HFFc6 (cell line): ENCODE measurements around the gene GAL. TPM values are rescaled to one million over a fixed set of nuclear protein-coding genes. Genes with fewer than 3 reads are reported as not detected.

Experiments used
- DNase-seq: peaks from one replicate; pipeline ENCODE4 v3.0.0-alpha.2; 2018
- H3K27ac Mint-ChIP-seq: 2 replicates; pipeline ENCODE4 v1.8.0; 2020; ENCODE audit warnings: mild to moderate bottlenecking, mixed read lengths
- H3K27me3 Mint-ChIP-seq: 2 replicates; pipeline ENCODE4 v1.8.0; 2021; ENCODE audit warnings: mild to moderate bottlenecking, moderate library complexity, mixed read lengths; ENCODE audit not compliant: insufficient read depth
- H3K36me3 Mint-ChIP-seq: 2 replicates; pipeline ENCODE4 v1.8.0; 2021; ENCODE audit warnings: low read depth, mixed read lengths
- H3K4me1 Mint-ChIP-seq: 2 replicates; pipeline ENCODE4 v1.8.0; 2020; ENCODE audit warnings: low read depth, mixed read lengths
- H3K4me3 Mint-ChIP-seq: 2 replicates; pipeline ENCODE4 v1.8.0; 2020; ENCODE audit warnings: mild to moderate bottlenecking, moderate library complexity, mixed read lengths
- H3K9me3 Mint-ChIP-seq: 2 replicates; pipeline ENCODE4 v1.8.0; 2020; ENCODE audit warnings: mild to moderate bottlenecking, mixed read lengths
- CTCF ChIP-seq: fragments of 200-600 bp; sonication (generic); IDR thresholded peaks from 2 replicates; pipeline ENCODE4 v1.5.0; 2021; ENCODE audit warnings: antibody characterized with exemption, mild to moderate bottlenecking
- total RNA-seq, 6 experiments: library from RNA; stranded (reverse); fragmentation: NEBNext Ultra II Directional; extraction: Animal tissue kit (Norgen Biotek cat#: 25700); gene quantifications; 2 replicates in 1 of 6; 3 replicates in 5 of 6; pipeline ENCODE4 v1.2.3, GENCODE V29; 2021

Gene GAL
- total RNA-seq, 6 experiments from 2014 or later: 0.60 to 12.9 (median 1.0) TPM

GRCh38 chr11:68686486-68686885 is 2.1 kb downstream of the GAL start:
- no peaks in the 10 kb centered on the region for H3K36me3 Mint-ChIP-seq
- peaks cover 33% of the 10 kb centered on the region for H3K27me3 Mint-ChIP-seq
- no peak for DNase-seq
- H3K9me3 Mint-ChIP-seq: no peaks in the 10 kb centered on the region
- H3K4me3 Mint-ChIP-seq: no peak overlapping the region
- no peak overlapping the region for H3K27ac Mint-ChIP-seq
- H3K4me1 Mint-ChIP-seq: peaks cover 12% of the 10 kb centered on the region; the same call in 1 of the 2 replicates
- no peak for TF ChIP-seq CTCF

GRCh38 chr11:68687311-68687710 is 3.0 kb downstream of the GAL start:
- H3K36me3 Mint-ChIP-seq: no peaks in the 10 kb centered on the region
- no peak for TF ChIP-seq CTCF

GRCh38 chr11:68687986-68688385 is 3.6 kb downstream of the GAL start:
- H3K27ac Mint-ChIP-seq: no peak overlapping the region
- H3K4me1 Mint-ChIP-seq: peaks cover 2% of the 10 kb centered on the region; the same call in 1 of the 2 replicates
- H3K9me3 Mint-ChIP-seq: no peaks in the 10 kb centered on the region
- H3K36me3 Mint-ChIP-seq: no peaks in the 10 kb centered on the region
- peaks cover 35% of the 10 kb centered on the region for H3K27me3 Mint-ChIP-seq
- TF ChIP-seq CTCF: no peak
- H3K4me3 Mint-ChIP-seq: no peak overlapping the region
- no peak for DNase-seq

More at GRCh38 chr11:68687311-68687710, 3.0 kb downstream of the GAL start:
- Mint-ChIP-seq H3K27ac (no peak overlapping the region), H3K4me1 (peaks cover 9% of the 10 kb centered on the region; the same call in 1 of the 2 replicates), H3K9me3 (no peaks in the 10 kb centered on the region), H3K27me3 (peaks cover 33% of the 10 kb centered on the region), H3K4me3 (no peak overlapping the region)
- no peak for DNase-seq

GRCh38 chr11:68688881-68689280 is 4.5 kb downstream of the GAL start:
- H3K27me3 Mint-ChIP-seq: peaks cover 37% of the 10 kb centered on the region
- H3K27ac Mint-ChIP-seq: no peak overlapping the region
- no peak for DNase-seq
- H3K4me3 Mint-ChIP-seq: no peak overlapping the region
- TF ChIP-seq CTCF: no peak
- no peaks in the 10 kb centered on the region for H3K4me1 Mint-ChIP-seq
- H3K9me3 Mint-ChIP-seq: no peaks in the 10 kb centered on the region
- H3K36me3 Mint-ChIP-seq: no peaks in the 10 kb centered on the region

GRCh38 chr11:68689737-68690625 is 5.6 kb downstream of the GAL start:
- no peak overlapping the region for H3K4me3 Mint-ChIP-seq

More at GRCh38 chr11:68689737-68690625, 5.6 kb downstream of the GAL start:
- DNase-seq: no peak
- H3K27me3 Mint-ChIP-seq: peaks cover 45% of the 10 kb centered on the region
- TF ChIP-seq CTCF: no peak
- H3K4me1 Mint-ChIP-seq: no peaks in the 10 kb centered on the region
- no peaks in the 10 kb centered on the region for H3K36me3 Mint-ChIP-seq
- H3K9me3 Mint-ChIP-seq: no peaks in the 10 kb centered on the region
- no peak overlapping the region for H3K27ac Mint-ChIP-seq
